ENCODE results near the gene CMIP. TPM values are rescaled to one million over a fixed set of nuclear protein-coding genes. Genes with fewer than 3 reads are reported as not detected.
A peak's percentile ranks its signal among the peaks of the same experiment; 100 is the strongest.

The CMIP gene
- total RNA-seq, 1 donor from 2014 or later: 27.7 TPM

DNA sequence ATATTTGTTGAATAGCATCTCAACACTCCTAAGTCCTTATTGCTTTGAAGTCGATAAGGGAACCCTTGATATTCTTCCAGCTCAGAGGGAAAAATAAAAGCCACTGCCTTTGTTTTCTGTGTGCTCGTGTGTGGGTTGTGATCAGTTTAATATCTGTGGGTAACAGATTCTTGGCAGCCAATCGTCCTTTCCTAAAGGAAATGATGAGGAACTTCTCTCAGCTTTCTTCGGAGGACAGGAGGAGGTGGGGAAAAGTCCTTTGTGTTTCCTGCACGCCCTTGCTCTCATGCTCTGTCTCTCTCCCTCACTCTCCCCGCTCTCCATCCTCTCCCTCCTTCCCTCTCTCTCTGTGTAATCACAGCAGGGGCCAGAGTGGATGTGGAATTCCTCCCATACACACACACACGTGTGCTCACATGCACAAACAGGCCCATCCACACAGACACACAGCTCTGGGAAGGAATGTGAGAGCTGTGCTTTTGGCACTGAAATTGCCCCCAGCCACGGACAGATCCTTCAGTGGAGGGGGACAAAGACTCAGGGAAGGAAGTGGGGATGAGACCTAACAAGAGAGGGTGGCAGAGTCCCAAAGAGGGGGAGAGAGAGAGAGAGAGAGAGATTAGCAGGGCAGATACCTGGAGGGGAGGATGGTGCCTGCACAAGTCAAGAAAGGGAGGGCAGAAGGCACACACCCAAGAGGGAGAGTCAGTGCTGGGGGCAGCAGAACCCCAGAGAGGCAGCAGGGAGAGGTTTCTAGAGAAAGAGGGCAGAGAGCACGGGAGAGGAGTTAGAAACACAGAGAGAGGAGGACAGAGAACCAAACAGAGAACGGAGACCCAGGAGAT lies 250.9 kb downstream of the CMIP start:
- peaks cover 2% of the 10 kb centered on the region for H3K36me3 ChIP-seq (ENCODE audit: control insufficient read depth, insufficient read depth, low read length)
- TF ChIP-seq, protein P1, sequence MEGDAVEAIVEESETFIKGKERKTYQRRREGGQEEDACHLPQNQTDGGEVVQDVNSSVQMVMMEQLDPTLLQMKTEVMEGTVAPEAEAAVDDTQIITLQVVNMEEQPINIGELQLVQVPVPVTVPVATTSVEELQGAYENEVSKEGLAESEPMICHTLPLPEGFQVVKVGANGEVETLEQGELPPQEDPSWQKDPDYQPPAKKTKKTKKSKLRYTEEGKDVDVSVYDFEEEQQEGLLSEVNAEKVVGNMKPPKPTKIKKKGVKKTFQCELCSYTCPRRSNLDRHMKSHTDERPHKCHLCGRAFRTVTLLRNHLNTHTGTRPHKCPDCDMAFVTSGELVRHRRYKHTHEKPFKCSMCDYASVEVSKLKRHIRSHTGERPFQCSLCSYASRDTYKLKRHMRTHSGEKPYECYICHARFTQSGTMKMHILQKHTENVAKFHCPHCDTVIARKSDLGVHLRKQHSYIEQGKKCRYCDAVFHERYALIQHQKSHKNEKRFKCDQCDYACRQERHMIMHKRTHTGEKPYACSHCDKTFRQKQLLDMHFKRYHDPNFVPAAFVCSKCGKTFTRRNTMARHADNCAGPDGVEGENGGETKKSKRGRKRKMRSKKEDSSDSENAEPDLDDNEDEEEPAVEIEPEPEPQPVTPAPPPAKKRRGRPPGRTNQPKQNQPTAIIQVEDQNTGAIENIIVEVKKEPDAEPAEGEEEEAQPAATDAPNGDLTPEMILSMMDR (IDR thresholded peaks at IDR 0.05; ENCODE audit: insufficient read depth, low read length, poor library complexity, severe bottlenecking): no peak

DNA sequence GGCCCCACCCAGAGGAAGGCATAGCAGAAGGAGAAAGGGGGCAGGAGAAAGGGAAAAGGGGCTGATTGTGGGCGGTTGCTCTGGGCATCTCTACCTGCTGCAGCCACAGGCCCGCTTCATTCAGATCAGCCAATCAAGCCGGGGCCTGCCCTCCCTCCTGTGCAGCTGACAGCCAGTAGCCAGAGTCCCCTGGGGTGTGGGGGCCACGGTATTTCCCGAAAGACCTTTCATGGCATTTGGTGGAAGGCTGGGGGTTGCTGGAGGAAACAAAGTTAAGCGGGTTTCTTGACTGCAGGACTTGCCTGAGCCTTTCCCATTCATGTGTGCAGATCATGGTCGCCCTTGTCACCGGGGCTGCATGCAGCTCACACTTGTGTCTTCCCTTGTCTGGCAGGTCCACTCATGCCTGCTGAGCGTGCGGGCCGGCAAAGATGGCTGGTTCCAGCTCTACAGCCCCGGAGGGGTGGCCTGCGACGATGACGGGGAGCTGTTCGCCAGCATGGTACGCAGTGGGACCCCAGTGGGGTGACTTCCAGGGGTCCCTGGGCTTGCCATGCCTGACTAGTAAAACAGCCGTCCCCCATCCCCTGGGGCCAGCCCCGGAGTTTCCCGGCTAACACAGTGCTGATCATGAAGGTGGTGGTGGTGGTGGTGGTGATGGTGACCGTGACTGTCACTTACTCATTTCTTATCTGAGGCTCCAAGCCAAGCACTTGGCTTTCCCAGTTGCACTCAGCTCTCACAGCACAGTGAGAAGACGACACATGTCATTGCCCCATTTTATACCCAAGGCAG lies 251.8 kb downstream of the CMIP start:
- TF ChIP-seq, protein P1 (IDR thresholded peaks at IDR 0.05; ENCODE audit: insufficient read depth, low read length, poor library complexity, severe bottlenecking): no peak
- no peak overlapping the region for H3K4me3 ChIP-seq (ENCODE audit: low read depth, low read length)

More for the DNA sequence above, 250.9 kb downstream of the CMIP start:
- DNase-seq (ENCODE audit: low read depth): no peak
- no peak overlapping the region for H3K4me3 ChIP-seq (ENCODE audit: low read depth, low read length)
- no peaks in the 10 kb centered on the region for H3K27me3 ChIP-seq (ENCODE audit: control insufficient read depth, insufficient read depth, low read length)

GRCh38 chr16:81696961-81697615 lies 252.5 kb downstream of the CMIP start:
- Histone ChIP-seq H3K36me3 (ENCODE audit: control insufficient read depth, insufficient read depth, low read length) (peaks cover 2% of the 10 kb centered on the region), H3K4me3 (ENCODE audit: low read depth, low read length) (no peak overlapping the region), H3K27me3 (ENCODE audit: control insufficient read depth, insufficient read depth, low read length) (no peaks in the 10 kb centered on the region)
- peak; percentile 5 for DNase-seq (ENCODE audit: low read depth)
- TF ChIP-seq, protein P1 (IDR thresholded peaks at IDR 0.05; ENCODE audit: insufficient read depth, low read length, poor library complexity, severe bottlenecking): peak; percentile 83

More for the DNA sequence above, 251.8 kb downstream of the CMIP start:
- peaks cover 2% of the 10 kb centered on the region for H3K36me3 ChIP-seq (ENCODE audit: control insufficient read depth, insufficient read depth, low read length)
- no peak for DNase-seq (ENCODE audit: low read depth)
- H3K27me3 ChIP-seq (ENCODE audit: control insufficient read depth, insufficient read depth, low read length): no peaks in the 10 kb centered on the region

DNA sequence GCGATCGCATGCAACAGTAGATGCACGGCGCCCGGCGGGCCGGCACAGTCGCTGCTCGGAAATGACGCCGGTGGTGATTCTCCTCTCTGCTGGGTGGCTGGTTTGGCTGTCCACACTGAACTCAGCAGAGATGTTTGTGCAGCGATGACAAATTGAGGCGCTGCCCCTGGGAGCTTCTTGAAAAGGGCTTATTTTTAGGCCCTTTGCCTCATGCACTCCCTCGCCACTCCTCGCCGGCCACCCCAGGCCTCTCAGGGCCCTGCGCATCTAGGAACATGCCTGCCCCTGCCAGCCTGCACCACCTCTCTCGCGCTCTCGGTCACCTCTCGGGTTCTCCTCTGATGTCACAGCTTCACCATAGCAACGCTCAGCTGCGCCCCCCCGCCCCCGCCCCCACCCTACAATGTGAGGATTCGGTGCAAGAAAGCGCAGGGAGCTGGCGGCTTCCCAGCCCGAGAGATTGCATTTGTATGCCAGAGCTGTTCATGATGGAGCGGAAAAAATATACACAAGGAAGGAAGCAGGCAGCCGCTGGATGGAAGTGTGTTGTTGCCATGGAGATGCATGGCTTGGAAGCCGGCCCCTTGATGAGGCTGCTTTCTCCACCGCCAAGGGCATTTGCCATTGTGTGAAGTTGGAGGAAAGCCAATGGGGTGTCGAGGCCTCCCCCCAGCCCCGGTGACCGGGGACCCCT lies 253.2 kb downstream of the CMIP start:
- Histone ChIP-seq H3K36me3 (ENCODE audit: control insufficient read depth, insufficient read depth, low read length) (peaks cover 2% of the 10 kb centered on the region), H3K4me3 (ENCODE audit: low read depth, low read length) (no peak overlapping the region), H3K27me3 (ENCODE audit: control insufficient read depth, insufficient read depth, low read length) (no peaks in the 10 kb centered on the region)
- TF ChIP-seq, protein P1 (IDR thresholded peaks at IDR 0.05; ENCODE audit: insufficient read depth, low read length, poor library complexity, severe bottlenecking): no peak
- no peak for DNase-seq (ENCODE audit: low read depth)

DNA sequence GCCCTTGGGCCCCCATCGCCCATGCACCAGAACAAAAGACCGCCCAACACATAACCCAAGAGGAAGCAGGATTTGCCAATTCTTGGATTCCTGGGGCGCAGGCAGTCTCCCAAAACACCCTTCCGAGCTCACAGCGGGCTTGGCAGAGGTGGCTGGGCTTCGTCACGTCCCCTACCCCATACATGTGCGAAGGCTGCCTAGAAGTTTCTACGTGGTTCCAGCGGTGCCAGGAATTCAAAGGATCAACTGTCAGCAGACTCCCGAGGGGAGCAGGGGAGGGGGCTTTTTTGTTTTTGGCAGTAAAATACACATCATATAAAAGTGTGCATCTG lies 253.7 kb downstream of the CMIP start:
- TF ChIP-seq, protein P1 (IDR thresholded peaks at IDR 0.05; ENCODE audit: insufficient read depth, low read length, poor library complexity, severe bottlenecking): no peak
- Histone ChIP-seq H3K4me3 (ENCODE audit: low read depth, low read length) (no peak overlapping the region), H3K27me3 (ENCODE audit: control insufficient read depth, insufficient read depth, low read length) (no peaks in the 10 kb centered on the region), H3K36me3 (ENCODE audit: control insufficient read depth, insufficient read depth, low read length) (peaks cover 2% of the 10 kb centered on the region)
- no peak for DNase-seq (ENCODE audit: low read depth)
